GOT3 (cell line): ENCODE measurements around the gene FGF1.

Experiments used
- DNase-seq: peaks from one replicate; lab custom pipeline; 2025; ENCODE audit warnings: mixed read lengths; lab: John Stamatoyannopoulos, UW

Gene FGF1

GRCh38 chr5:142696379-142696778 lies 10.5 kb upstream of the FGF1 start:
- no peak for DNase-seq

- no peak for DNase-seq
These were observed 8.4 kb upstream of the FGF1 start for GRCh38 chr5:142694092-142694856.

DNA sequence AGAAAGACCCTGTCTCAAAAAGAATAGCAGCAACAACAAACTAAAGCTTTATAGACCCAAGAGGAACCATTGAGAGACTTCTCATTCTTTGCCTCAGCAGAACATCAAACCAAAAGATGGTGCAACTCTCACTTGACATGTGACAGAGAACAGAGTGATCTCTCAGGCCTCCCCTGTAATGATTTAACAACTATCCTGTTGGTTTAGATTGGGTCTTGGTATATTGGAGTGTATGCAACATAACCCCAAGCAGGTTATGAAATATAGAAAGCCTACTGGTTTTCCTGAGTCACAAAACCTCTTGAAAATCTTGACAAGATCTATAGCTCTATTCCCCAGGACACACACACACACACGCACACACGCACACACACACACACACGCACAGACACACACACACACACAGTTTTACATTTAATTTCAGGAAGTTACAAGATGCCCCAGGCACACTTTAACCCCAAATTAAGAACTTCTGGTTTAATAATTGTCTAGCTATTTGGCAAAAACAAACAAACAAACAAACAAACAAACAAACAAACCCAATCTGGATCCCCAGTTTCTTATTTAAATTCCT lies 6.5 kb upstream of the FGF1 start:
- DNase-seq, result no peak

- DNase-seq, result no peak
These were observed 4.8 kb upstream of the FGF1 start for GRCh38 chr5:142690667-142691066.

- DNase-seq, result no peak
These were observed 3.2 kb upstream of the FGF1 start for GRCh38 chr5:142689081-142689480.

- no peak for DNase-seq
These were observed 2.5 kb upstream of the FGF1 start for GRCh38 chr5:142688281-142688989.

DNA sequence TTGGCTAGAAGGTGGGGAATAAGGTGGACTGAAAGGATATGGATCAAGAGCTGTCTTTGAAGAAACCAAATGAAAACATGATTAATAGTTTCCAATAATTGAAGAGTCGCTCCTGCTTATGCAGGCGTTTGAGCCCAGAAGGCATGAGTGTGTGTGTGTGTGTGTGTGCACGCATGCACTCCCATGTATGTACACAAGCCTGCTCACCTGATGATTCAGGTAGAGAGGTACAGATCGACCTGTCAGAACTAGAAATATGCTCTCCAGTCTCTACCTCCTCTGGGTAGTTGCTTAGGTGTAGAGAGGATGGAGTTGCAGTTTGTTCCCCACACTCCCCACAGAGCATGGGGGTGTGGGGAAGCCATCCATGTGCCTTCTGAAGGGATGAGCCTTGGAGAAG lies 1.1 kb upstream of the FGF1 start:
- no peak for DNase-seq

DNA sequence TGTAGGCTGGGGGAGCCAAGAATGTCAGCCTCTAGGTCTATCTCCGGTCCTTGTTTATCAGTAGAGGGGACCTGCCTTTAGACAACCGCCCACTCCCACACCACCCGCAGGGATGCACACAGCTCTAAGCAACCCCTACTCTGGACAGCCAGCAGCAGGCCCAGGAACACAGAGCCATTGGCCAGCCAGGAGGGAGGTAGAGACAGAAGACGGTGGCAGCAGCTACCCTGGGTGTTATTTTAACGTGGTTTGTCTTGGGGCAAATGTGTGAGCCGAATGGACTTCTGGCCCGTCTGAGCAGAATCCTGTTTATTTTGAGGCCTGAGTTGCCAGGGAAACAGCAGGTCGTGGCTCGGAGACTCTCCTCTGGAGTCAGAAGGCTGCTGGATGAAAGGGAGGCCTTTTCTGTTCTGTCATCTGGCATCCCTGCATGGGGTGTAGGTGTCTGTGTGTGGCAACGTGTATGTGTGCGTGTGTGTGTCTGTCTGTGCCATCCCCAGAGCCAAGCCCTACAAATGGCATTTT lies 382 bp upstream of the FGF1 start:
- no peak for DNase-seq

DNA sequence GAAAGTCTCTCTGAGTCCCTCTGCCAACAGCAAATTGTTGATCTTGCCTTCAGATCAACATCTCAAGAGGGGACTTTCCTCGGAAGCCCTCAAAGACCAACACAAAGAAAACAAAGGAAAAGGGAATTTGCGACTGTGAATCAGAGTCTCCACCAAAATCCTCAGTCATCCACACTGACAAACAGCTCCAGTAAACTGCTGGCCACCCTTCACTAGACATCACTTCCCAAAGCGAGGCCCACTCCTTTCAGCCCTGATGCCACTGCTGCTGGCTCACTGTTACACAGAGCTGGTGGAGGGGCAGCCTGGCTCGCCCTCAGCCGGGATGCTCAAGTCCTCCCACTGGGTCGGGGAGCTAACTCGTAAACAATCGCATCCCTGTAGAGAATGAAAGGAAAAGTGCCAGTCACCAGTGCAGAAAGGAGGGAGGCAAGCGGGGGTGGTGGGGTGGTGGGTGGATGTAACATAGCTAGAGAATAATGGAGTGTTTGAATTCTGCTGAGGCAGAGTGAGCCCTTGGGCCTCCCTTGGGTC lies 1.3 kb downstream of the FGF1 start:
- no peak for DNase-seq

DNA sequence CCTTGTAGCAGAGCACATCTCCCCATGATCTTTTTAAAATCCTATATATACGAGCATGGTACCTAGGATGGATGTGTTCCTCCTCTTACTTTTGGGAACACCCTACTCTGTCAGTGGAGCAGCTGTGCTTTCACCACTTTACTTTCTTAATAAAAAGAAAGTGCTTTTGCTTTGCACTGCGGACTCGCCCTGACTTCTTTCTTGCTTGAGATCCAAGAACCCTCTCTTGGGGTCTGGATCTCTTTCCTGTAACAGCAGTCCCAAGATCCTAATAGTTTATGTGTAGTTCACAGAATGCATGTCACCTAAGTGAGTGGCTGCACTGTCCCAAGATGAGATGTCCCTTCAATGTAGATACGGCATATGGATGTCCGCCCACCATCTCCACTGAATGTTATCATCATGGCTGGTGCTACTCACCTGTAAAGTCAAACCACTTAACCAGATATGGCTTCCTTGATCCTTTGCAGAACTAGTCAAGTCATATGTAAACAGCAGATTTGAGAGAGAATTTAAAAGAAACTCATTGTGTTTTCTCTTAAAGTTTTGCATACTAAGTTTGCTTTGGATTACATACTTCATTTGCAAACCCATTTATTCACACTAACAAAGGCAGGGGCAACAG lies 1.9 kb downstream of the FGF1 start:
- DNase-seq, result no peak

- DNase-seq, result no peak
These were observed 2.8 kb downstream of the FGF1 start for GRCh38 chr5:142683116-142683515.

DNA sequence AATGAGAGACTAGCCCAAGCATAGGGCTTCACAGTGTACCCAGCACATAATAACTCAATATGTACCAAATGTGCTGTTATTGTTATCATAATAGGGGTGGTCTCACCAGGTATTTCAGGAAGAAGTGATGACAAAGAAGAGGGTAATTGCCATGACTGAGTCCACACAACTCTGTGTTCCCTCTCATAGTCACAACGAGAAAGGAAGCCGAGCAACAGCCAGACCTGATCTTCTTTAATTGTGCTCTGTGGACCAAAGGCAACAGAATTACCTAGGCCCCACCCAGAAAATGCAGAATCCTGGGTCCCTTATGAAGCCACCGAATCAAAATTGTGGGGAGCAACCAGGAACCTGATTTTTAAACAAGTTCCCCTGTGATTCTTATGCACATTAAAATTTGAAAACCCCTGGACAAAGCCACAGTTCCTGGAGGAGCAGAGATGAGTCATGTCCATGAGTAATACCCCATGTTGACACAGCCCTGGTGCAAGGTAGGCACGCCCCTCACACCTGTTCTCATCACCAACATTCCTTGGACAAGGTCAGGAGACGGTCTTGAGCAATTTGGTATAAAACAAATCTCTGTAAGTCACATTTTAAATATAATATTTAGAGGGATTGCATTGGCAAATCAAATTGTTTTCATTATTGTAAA lies 5.2 kb downstream of the FGF1 start:
- no peak for DNase-seq

- DNase-seq, result no peak
These were observed 6.1 kb downstream of the FGF1 start for GRCh38 chr5:142679744-142680143.

DNA sequence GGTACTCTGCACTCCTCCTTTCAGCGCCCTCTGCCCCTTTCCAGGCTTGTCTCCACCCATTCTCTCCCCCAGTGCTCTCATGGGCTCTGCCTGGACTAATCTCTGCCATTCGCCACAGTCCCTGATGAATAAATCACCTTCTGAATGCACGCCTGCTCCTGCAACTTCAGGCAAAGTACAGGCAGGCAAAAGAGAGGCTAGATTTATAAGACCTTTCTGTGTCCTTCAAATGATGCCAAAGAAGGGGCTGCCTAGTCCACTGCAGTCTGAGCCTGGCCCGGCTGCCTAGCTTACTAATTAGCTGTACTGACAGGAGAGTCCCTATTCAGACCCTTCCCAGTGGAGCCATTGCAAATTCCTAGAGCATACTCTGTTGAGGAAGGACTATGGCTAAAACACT lies 7.4 kb downstream of the FGF1 start:
- no peak for DNase-seq

- DNase-seq, result no peak
These were observed 8.7 kb downstream of the FGF1 start for GRCh38 chr5:142677198-142677597.

DNA sequence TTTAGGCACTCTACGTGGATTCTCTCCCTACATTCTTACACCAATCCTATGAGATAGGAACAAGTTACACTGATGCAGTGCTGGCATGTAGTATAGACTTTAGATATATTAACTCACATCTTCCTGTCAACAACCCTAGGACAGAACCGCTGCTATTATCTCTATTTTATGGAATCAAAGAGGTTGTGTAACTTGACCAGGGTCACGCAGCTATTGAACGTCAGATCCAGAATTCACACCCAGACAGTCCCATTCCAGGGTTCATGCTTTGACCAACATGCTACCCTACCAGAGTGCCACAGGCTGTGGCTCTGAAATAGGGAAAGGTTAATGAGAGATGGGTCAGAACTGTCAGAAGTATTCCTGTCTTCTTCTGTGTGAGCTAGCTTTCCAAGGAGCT lies 9.6 kb downstream of the FGF1 start:
- no peak for DNase-seq

DNA sequence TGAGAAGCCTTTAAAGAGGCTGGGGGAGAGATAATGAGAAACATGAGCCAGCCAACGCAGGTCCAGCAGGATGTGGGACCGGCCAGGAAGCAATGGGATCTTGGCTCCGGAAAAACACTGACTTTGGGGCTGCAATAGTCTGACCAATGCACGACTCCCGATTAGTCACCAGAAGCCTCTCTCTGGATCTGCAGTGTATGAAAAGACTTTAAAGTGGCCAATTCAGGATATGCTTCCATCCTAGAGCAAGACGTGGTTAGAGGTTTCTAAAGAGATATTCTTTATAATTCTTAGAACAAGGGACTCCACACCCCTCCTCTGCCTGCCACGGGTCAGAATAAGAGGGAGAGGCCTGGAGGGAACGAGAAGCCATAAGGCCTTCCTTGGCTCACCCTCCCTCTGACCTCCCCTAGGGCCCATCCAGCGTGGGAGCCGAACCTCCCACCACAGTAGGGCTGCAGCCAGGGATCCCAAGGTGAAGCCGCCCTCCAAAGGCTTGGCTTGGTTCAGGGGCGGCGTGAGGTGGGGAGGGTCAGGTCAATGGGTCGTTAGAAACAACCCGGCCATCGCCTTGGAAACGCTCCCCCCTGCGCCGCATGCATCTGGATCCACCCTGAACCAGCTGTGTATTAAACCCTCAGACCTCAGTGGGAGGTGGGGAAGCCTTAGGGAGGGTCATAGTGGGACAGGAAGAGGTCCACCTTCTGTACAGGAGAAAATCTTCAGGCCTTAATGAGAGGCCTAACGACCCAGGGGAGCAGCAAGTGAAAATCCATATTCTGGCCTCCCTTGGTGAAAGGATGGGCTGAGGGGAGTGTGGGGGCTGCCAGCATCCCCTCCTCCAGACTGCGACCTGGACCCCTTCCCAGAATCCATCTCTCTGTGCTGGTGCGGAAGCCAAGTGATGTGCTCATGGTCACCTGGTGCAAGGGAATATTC lies 11.1 kb downstream of the FGF1 start:
- DNase-seq, result no peak

- no peak for DNase-seq
These were observed 14.1 kb downstream of the FGF1 start for GRCh38 chr5:142671801-142672200.

GRCh38 chr5:142671266-142671665 lies 14.6 kb downstream of the FGF1 start:
- DNase-seq, result no peak

DNA sequence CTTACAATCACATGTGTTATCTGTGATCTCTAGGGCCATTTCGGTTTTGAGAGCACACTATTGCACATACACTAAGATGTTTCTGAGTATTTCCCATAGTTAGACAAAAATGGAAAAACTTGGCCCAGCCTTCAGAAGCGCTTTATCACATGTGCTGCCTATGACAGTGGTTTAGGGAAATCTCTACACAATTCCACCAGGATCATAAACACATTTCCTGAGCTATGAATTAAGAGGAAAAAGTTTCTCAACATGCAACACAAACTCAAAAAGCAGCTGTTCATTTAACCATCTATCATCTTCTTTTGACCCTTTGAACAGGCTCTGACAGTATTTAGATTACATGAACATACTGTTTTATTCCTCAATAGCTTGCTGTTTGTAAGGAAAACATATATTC lies 15.1 kb downstream of the FGF1 start:
- no peak for DNase-seq

DNA sequence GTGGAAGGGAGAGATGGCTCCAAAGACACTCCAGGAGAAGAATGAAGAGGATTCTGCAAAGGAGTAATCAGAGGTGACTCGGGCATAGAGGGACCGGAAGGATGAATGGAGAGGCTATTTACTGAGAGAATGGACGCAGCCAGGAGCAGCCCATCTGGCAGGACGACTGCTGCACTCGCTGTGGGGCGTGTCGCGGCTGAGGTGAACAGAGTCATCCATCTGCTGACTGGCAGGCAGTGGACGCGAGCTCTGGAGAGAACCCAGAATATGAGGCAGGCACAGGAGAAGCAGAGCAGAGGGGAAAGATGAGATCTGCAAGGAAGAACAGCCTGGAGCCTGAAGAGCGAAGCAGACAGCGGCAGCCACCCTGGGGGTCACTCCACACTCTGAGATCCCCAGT lies 16.4 kb downstream of the FGF1 start:
- no peak for DNase-seq
